T follicular helper cell (primary cell): ENCODE data around the gene GRIK4.
"Not testable (repeated sequence)": the region's sequence is repeated elsewhere in the genome, so short reads cannot be mapped to it uniquely, and the experiment has no call there.

Source experiments
- DNase-seq: peaks from one replicate; pipeline ENCODE4 v3.0.0-alpha.2; 2020; ENCODE audit warnings: low read depth

The GRIK4 gene

GRCh38 chr11:120608760-120609211 is 97.2 kb downstream of the GRIK4 start:
- no peak for DNase-seq

DNA sequence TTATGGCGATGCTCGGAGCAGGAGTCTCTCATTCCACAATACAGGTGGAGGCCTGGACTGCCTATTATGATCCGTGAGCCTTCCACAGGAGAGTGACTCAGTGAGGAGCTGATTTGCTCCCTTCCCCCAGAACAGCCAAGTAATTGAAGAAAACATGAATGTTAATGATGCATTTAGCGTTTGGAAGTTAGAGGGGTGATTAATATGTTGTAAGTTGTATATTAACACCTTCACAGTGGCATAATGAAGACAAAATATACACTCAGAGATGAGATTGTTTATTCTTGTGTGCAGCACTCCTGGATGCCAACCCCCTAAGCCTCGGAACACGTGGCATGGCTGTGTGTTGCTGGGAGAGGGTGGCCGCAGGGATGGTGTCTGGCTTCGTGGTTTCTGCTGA is 98.6 kb downstream of the GRIK4 start:
- no peak for DNase-seq

GRCh38 chr11:120611581-120611980 is 100.0 kb downstream of the GRIK4 start:
- no peak for DNase-seq

DNA sequence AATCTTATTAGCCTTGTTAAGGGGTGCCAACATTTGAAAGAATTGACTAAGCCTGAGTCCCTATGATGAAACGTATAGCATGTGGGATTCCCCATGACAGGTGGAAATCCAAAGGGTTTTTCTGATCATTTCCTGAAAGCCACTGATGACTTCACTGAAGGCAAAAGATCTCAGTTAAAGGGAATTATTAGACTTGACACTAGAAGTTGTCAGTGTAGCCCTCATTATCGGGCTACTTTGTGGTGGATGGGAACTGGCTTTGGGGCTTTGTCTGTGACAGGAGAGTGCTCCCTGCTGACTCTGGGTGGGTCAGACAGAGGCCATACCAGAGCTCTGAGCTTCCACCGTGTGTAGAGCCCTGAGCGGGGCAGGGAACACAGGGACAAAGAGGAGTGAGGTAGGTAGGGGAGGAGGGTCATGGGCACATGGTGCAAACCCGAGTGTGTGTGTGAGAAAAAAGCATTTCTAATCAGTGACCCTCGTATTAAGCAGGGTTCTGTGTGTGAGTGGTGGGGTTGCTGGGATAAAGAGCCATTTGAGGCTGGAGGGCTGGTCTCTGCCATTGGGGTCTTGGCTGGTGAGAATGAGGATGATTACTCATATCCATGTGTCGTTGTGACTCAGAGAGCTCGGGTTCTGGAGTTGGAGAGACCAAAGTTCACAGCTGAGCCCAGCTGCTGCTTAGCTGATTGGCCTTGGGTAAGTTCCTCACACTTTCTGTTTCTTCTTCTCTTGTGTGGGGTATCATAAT is 101.1 kb downstream of the GRIK4 start:
- DNase-seq: no peak

DNA sequence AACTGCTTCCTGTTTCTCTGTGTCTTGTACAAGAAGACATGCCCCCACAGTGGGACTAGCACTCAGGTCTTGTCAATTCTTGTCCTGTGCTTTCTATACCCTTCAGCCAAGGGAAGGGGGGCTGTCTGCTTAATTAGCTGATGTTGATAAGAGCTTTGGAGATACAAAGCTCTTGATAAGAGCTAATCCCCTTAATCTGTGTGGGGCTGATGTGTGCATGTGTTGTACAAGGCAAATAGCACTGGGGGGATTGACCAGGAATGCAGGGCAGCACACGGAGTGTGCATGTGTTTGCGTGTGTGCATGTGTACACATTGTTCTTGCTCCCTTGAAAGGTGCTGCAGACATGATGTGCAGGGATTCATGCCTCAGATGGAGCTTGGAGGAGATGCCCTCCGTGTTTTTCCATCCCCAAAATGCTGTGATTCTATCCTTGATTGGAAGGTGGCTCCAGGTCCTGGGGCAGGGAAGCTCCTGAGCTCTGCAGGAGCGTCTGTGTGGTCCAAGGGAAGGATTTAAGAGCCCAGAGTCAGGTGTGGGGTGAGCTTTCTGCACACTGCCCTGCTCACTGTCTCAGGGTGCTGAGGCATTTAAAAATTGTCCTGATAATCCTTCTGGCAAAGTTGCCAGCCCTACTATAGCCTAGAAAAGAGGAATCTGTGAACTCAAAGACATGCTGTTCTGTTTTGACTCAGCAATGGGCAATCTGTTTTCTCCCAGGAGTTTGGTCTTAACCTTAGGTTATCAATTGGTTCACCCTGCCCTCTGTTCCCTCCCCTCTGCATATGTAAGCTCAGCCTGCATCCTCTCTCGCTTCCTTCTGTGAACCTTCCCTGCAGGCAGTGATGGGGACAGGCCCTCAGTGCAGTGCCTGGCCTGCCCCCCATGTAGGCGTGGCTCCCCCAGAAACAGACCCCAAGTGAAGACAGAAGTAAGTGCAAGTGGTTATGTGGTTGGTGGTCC is 102.0 kb downstream of the GRIK4 start:
- no peak for DNase-seq

GRCh38 chr11:120615391-120615790 is 103.8 kb downstream of the GRIK4 start:
- no peak for DNase-seq

DNA sequence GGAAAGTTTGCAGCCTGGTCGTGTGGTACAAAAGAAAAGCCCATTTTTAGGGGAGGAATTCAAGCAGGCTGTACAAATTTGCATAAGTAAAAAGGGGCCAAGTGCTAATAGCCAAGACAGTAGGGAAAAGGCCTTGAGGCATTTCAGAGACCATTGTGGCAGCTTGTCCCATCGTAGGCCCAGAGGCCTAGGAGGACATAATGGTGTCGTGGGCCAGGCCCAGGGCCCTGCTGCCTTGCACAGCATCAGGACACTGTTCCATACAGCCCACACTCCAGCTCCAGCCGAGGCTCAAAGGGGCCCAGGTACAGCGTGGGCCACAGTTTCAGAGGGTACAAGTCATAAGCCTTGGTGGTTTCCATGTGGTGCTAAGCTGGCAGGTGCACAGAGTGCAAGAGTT is 106.9 kb downstream of the GRIK4 start:
- no peak for DNase-seq

- DNase-seq: no peak
Observed at GRCh38 chr11:120622189-120622875, 110.8 kb downstream of the GRIK4 start.

DNA sequence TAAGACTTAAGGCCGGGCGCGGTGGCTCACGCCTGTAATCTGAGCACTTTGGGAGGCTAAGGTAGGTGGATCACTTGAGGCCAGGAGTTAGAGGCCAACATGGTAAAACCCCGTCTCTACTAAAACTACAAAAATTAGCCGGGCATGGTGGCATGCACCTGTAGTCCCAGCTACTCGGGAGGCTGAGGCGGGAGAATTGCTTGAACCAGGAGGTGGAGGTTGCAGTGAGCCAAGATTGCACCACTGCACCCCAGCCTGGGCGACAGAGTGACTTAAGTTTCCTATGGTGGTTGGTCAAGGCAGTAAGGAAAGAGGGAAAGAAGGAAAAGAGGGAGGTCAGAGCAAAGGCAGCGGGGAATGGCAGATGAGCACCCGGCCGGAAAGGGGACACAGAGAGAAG is 113.4 kb downstream of the GRIK4 start:
- not testable (repeated sequence) for DNase-seq

DNA sequence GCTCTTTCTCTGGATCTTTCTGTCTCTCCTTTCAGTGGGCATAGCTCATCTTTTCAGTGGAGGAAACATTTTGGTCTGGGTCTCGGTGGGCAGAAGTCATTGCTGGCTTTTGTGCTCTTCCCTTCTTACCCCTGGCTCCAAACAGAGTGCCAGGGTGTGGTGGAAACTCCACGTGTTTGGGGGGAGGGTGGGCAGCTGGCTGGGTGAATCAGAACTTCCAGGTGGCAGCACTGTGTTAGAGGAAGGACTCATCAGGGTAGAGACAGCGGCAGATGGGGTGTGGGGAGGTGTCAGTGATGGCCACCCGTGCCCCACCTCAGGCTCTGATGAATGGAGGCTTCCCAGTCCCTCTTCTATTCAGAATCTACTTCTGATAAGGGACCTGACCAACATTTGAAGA is 114.0 kb downstream of the GRIK4 start:
- DNase-seq: no peak

DNA sequence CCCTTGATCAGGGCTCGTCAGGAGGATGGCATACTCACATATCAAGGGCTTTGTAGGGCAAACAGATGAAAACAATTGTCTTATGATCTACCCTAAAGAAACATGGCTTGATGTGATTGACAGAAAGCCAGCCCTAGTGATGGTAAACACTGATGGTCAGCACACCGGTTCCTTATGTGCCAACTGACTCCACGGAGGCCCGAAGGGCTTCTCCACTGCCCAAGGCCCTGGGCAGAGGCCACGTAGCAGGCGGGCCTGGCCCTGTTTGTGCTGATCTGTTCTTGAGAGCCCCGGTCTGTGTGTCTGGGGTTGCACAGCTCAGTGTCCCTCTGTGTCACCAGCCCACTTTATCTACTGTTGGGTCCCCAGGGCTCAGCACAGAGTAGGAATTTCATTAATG is 115.2 kb downstream of the GRIK4 start:
- no peak for DNase-seq

DNA sequence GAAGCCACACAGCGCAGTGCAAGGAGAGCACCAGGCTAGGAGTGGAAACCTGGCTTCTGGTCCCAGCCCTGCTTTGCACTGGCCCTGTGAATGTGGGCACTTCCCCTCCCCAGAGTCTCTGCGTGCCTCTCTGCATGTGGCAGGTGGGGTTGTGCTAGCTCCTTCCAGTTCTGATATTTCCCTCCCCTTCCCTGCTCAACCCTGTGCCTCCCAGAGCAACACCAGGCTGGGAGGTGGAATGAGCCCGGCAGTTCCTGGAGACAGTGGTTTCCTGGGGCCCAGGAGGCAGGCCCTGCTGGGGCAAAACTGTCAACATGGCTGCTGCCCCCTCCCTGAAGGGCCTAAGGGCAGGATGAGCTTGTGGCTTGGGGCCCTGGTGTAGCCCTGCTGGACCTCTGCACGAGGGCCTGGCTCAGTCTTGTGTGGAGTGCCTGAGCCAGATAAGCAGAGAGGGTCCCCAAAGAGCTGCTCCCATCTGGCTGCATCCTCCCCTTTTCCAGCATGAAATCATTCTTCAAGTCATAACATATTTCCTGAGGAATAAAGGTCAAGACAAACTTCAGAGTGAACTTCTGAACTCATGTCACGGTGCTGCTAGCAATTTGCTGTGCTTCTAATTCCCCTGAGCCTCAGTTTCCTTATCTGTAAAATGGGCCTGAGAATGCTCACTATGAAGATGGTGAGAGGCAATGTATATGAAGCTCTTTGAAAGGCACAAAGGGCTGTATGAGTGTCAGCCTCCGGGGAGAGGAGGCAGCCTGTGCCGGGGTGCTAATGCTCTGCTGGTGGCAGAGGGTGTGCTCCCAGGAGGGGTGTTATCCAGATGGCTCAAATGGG is 116.0 kb downstream of the GRIK4 start:
- DNase-seq: no peak

DNA sequence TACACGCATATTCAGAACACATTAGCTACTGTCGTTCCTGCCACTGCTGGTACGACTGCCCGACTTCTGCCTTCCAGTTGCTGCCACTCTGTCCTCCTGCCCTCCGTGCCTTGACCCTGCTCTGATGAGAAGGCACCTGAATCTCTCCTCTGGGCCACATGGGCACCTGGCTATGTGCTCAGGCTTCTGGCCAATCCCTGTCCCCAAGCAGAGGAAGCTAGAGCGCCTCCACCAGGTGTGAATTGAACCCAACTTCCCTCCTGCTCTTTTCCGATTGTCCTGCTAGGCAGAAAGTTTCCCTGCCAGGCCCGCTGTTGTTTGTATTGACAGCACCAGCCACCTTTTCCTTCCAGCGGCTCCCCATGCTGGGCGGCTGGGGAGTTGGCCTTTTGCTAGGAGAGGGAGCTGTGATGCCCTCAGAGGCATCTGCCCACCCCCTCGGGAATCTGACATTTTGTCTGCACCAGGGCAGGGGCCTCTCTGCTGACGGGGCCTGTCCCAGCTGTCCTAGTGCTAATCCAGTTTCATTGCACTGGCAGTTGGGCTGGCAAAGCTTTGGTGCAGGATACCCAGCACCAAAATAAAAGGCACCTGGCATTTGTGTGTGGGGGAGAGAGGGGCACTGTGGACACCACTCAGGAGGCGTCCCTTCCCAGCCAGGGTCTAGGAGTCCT is 118.0 kb downstream of the GRIK4 start:
- DNase-seq: no peak

GRCh38 chr11:120630122-120630521 is 118.6 kb downstream of the GRIK4 start:
- no peak for DNase-seq

GRCh38 chr11:120632579-120632978 is 121.0 kb downstream of the GRIK4 start:
- no peak for DNase-seq

- DNase-seq: no peak
Observed at GRCh38 chr11:120633616-120634393, 122.3 kb downstream of the GRIK4 start.

DNA sequence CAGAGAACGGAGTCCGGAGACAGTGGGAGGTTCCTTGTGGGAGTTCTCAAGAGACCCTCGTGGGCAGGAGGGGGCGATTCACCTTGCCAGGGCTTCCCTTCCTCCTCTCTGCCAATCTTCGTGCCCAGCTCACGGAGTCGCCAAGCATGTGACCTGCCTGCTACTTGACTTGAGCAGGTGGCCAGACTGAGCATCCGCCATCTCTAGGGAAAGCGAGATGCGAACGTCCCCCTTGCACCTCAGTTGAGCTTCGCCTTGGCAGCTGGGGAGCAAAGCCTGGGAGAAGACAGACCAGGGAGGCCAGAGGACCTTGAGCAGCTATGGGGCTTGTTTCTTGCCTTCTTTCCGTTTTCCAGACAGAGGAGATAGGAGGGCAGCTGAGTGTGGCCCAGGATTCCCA is 123.2 kb downstream of the GRIK4 start:
- no peak for DNase-seq

DNA sequence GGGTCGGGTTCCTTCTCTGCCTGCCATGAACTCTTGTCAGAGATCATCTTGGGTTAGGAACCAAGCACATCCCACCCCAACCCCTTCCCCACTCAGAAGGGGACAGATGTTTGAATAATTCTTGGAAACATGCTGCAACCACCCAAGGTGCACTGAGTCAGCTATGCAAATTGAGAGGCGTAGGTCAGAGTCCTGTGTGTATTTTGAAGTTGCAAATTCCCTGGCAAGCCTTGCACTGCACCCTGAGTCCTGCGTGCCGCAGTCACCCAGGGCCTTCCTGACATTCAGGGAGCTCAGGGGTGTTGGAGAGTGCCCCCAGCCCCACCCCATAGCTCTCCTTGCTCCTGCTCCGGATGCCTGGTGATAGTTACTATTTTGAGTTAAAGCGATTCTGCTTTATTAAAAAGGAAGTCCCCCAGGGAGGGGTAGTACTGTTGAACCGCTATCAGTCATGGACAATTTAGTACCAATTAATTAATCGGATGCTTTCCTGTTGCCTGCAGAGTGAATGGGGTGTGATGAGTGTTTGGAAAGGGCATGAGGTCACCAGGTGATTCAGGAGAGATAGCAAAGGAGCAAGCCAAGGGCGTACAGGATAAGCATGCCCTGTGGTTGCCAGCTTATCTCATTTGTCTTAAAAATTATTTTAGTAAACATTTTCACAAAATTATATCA is 123.7 kb downstream of the GRIK4 start:
- DNase-seq: no peak

- DNase-seq: no peak
Observed at GRCh38 chr11:120637131-120637530, 125.6 kb downstream of the GRIK4 start.
